HCT116 (cell line): ENCODE data around the gene MPP2.

ENCODE experiments used
- CTCF ChIP-seq, 3 experiments: fragments of 200-600 bp in 1 of 3; sonication (generic) in 1 of 3; IDR thresholded peaks in 2 of 3; conservative IDR thresholded peaks in 1 of 3; 2 replicates each; pipeline ENCODE4 v1.5.1; 2012 to 2017; ENCODE audit warnings: low read depth in 2 of 3, low read length in 2 of 3, antibody characterized with exemption in 1 of 3, borderline replicate concordance in 1 of 3, control low read depth in 1 of 3, mild to moderate bottlenecking in 1 of 3, mixed read lengths in 1 of 3, mixed run types in 1 of 3, moderate library complexity in 1 of 3; ENCODE audit not compliant: insufficient read depth in 1 of 3
- EZH2 ChIP-seq: fragments of 200-600 bp; sonication (generic); IDR thresholded peaks from 2 replicates; pipeline ENCODE4 v1.6.1; 2017; ENCODE audit warnings: antibody characterized with exemption, mixed run types
- EZH2phosphoT487 ChIP-seq: fragments of 200-600 bp; IDR thresholded peaks from 2 replicates; pipeline ENCODE4 v1.6.1; 2018; ENCODE audit warnings: antibody characterized with exemption, borderline replicate concordance
- POLR2A ChIP-seq: IDR thresholded peaks from 2 replicates; pipeline ENCODE4 v1.7.0; 2011; ENCODE audit warnings: borderline replicate concordance; ENCODE audit not compliant: insufficient read depth, insufficient read length; ENCODE audit errors: extremely low read depth
- RAD21 ChIP-seq: IDR thresholded peaks from 2 replicates; pipeline ENCODE4 v1.6.1; 2012; ENCODE audit warnings: low read depth, mild to moderate bottlenecking
- TCF7L2 ChIP-seq: IDR thresholded peaks from 2 replicates; pipeline ENCODE4 v1.7.0; 2011; ENCODE audit warnings: borderline replicate concordance, inconsistent platforms; ENCODE audit not compliant: insufficient read depth, insufficient read length; ENCODE audit errors: extremely low read depth
- YY1 ChIP-seq: IDR thresholded peaks from 2 replicates; pipeline ENCODE4 v1.6.1; 2011; ENCODE audit warnings: low read length, low read depth, moderate library complexity, mild to moderate bottlenecking; ENCODE audit not compliant: insufficient replicate concordance; ENCODE audit errors: extremely low read depth
- ZFX ChIP-seq: fragments of 450-650 bp; IDR thresholded peaks from 2 replicates; pipeline ENCODE4 v1.6.1; 2017
- TF ChIP-seq, protein P1 (sequence below): IDR thresholded peaks from 2 replicates; pipeline ENCODE4 v1.6.1; 2012
- TF ChIP-seq, protein P2 (sequence below): IDR thresholded peaks from 2 replicates; pipeline ENCODE4 v1.6.1; 2012; ENCODE audit warnings: low read depth

- TF ChIP-seq, protein P1, sequence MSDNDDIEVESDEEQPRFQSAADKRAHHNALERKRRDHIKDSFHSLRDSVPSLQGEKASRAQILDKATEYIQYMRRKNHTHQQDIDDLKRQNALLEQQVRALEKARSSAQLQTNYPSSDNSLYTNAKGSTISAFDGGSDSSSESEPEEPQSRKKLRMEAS, result no peak
- TF ChIP-seq CTCF (IDR thresholded peaks at IDR 0.05 in 2 of 3, conservative IDR thresholded peaks at IDR 0.05 in 1 of 3; ENCODE audit: borderline replicate concordance in 1 of 3, insufficient read depth in 1 of 3, low read depth in 2 of 3, low read length in 2 of 3) (no peak), EZH2phosphoT487 (no peak), ZFX (no peak), TCF7L2 (no peak), EZH2 (no peak), POLR2A (no peak), RAD21 (no peak), YY1 (no peak)
- TF ChIP-seq, protein P2, sequence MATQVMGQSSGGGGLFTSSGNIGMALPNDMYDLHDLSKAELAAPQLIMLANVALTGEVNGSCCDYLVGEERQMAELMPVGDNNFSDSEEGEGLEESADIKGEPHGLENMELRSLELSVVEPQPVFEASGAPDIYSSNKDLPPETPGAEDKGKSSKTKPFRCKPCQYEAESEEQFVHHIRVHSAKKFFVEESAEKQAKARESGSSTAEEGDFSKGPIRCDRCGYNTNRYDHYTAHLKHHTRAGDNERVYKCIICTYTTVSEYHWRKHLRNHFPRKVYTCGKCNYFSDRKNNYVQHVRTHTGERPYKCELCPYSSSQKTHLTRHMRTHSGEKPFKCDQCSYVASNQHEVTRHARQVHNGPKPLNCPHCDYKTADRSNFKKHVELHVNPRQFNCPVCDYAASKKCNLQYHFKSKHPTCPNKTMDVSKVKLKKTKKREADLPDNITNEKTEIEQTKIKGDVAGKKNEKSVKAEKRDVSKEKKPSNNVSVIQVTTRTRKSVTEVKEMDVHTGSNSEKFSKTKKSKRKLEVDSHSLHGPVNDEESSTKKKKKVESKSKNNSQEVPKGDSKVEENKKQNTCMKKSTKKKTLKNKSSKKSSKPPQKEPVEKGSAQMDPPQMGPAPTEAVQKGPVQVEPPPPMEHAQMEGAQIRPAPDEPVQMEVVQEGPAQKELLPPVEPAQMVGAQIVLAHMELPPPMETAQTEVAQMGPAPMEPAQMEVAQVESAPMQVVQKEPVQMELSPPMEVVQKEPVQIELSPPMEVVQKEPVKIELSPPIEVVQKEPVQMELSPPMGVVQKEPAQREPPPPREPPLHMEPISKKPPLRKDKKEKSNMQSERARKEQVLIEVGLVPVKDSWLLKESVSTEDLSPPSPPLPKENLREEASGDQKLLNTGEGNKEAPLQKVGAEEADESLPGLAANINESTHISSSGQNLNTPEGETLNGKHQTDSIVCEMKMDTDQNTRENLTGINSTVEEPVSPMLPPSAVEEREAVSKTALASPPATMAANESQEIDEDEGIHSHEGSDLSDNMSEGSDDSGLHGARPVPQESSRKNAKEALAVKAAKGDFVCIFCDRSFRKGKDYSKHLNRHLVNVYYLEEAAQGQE, result no peak
These were observed 24.4 kb downstream of the MPP2 start for GRCh38 chr17:43882761-43883415.
